H1 (cell line): ENCODE results near the gene GABRR2. TPM values are rescaled to one million over a fixed set of nuclear protein-coding genes. Genes with fewer than 3 reads are reported as not detected.

Experiments used
- CTCF ChIA-PET: fragments of 300-600 bp; sonication (Branson Sonifier 250); formaldehyde crosslinking; loops from one replicate; lab custom pipeline; 2021; ENCODE audit not compliant: partially characterized antibody; lab: Charles Lee
- POLR2A ChIA-PET: fragments of 300-600 bp; sonication (Branson Sonifier 250); formaldehyde crosslinking; loops from one replicate; lab custom pipeline; 2021; ENCODE audit warnings: inconsistent platforms; ENCODE audit not compliant: partially characterized antibody; lab: Charles Lee
- DNase-seq, 2 experiments: peaks; one replicate each; pipeline versions ENCODE4 v3.0.0 to v3.0.0-alpha.2; 2010 to 2022; ENCODE audit warnings: low spot score in 2 of 2, low read depth in 1 of 2, mixed read lengths in 1 of 2
- FAIRE-seq: peaks from 2 replicates; lab custom pipeline; 2011; peaks lifted over from hg19 to GRCh38; lab: Jason Lieb, UNC
- H2AFZ ChIP-seq: 2 replicates; pipeline ENCODE4 v1.8.1; 2012; ENCODE audit warnings: low read length, inconsistent platforms
- H2AK5ac ChIP-seq: 2 replicates; pipeline ENCODE4 v1.6.1; 2013; ENCODE audit warnings: low read depth, low read length
- H2BK120ac ChIP-seq: replicated peaks from 2 replicates; pipeline ENCODE3; 2013; ENCODE audit warnings: low read depth, low read length, inconsistent platforms
- H2BK12ac ChIP-seq: 2 replicates; pipeline ENCODE4 v1.6.1; 2013; ENCODE audit warnings: low read depth, low read length
- H2BK15ac ChIP-seq: 2 replicates; pipeline ENCODE4 v1.6.1; 2013; ENCODE audit warnings: low read length
- H2BK20ac ChIP-seq: 2 replicates; pipeline ENCODE4 v1.6.1; 2013; ENCODE audit warnings: low read length
- H2BK5ac ChIP-seq: 2 replicates; pipeline ENCODE4 v1.6.1; 2013; ENCODE audit warnings: low read depth, low read length
- H3K14ac ChIP-seq: 2 replicates; pipeline ENCODE4 v1.6.1; 2013; ENCODE audit warnings: inconsistent platforms; ENCODE audit not compliant: insufficient read length
- H3K18ac ChIP-seq: 2 replicates; pipeline ENCODE4 v1.6.1; 2013; ENCODE audit warnings: low read length; ENCODE audit errors: extremely low read depth
- H3K23ac ChIP-seq: 2 replicates; pipeline ENCODE4 v1.6.1; 2013; ENCODE audit warnings: inconsistent platforms; ENCODE audit not compliant: insufficient read length
- H3K23me2 ChIP-seq: 2 replicates; pipeline ENCODE4 v1.6.1; 2013; ENCODE audit warnings: low read depth, low read length
- H3K27ac ChIP-seq: 2 replicates; pipeline ENCODE4 v1.6.1; 2011; ENCODE audit warnings: low read depth, low read length, inconsistent platforms
- H3K27me3 ChIP-seq, 4 experiments: replicated peaks in 1 of 4; 1 replicate in 1 of 4; 2 replicates in 3 of 4; pipeline versions ENCODE4 v1.6.1 to v1.8.1; 2011 to 2013; ENCODE audit warnings: low read length in 3 of 4, mild to moderate bottlenecking in 3 of 4, inconsistent platforms in 2 of 4, mixed read lengths in 2 of 4, moderate library complexity in 1 of 4; ENCODE audit not compliant: control insufficient read depth in 3 of 4, insufficient read depth in 3 of 4; ENCODE audit errors: extremely low read depth in 1 of 4
- H3K36me3 ChIP-seq, 4 experiments: 2 replicates each; pipeline versions ENCODE4 v1.6.1 to v1.8.1; 2011 to 2013; ENCODE audit warnings: mild to moderate bottlenecking in 4 of 4, low read length in 3 of 4, moderate library complexity in 2 of 4, control low read depth in 1 of 4, inconsistent platforms in 1 of 4; ENCODE audit not compliant: insufficient read depth in 4 of 4, control insufficient read depth in 2 of 4
- H3K4ac ChIP-seq: replicated peaks from 2 replicates; pipeline ENCODE3; 2013; ENCODE audit warnings: low read length, low read depth, mixed read lengths, inconsistent platforms; ENCODE audit not compliant: insufficient read length
- H3K4me1 ChIP-seq, 4 experiments: replicated peaks in 1 of 4; 1 replicate in 1 of 4; 2 replicates in 3 of 4; pipeline versions ENCODE4 v1.6.1 to v1.8.1; 2011 to 2013; ENCODE audit warnings: low read length in 3 of 4, inconsistent platforms in 2 of 4, mixed read lengths in 1 of 4; ENCODE audit not compliant: insufficient read depth in 4 of 4, control insufficient read depth in 3 of 4
- H3K4me2 ChIP-seq, 2 experiments: 2 replicates each; pipeline versions ENCODE4 v1.6.1 to v1.8.1; 2011 to 2013; ENCODE audit warnings: low read depth in 2 of 2, low read length in 2 of 2, control low read depth in 1 of 2, inconsistent platforms in 1 of 2, mild to moderate bottlenecking in 1 of 2; ENCODE audit not compliant: insufficient read depth in 1 of 2
- H3K4me3 ChIP-seq, 4 experiments: fragments of 200-600, 300-600 bp in 1 of 4; sonication (generic), shearing (Covaris generic), sonication (Bioruptor Twin) in 1 of 4; 2 replicates each; pipeline versions ENCODE4 v1.5.1 to v1.8.1; 2011 to 2016; ENCODE audit warnings: low read length in 4 of 4, low read depth in 3 of 4, control low read depth in 2 of 4, inconsistent platforms in 2 of 4, mild to moderate bottlenecking in 2 of 4, mixed read lengths in 1 of 4, moderate library complexity in 1 of 4; ENCODE audit not compliant: insufficient read depth in 2 of 4; ENCODE audit errors: extremely low read depth in 1 of 4
- H3K56ac ChIP-seq: replicated peaks from 2 replicates; pipeline ENCODE3; 2013; ENCODE audit warnings: low read depth, mild to moderate bottlenecking, mixed read lengths, low read length, inconsistent platforms; ENCODE audit not compliant: insufficient read length
- H3K79me1 ChIP-seq: 2 replicates; pipeline ENCODE4 v1.6.1; 2013; ENCODE audit warnings: low read depth, low read length, control low read depth
- H3K79me2 ChIP-seq, 2 experiments: 2 replicates each; pipeline versions ENCODE4 v1.6.1 to v1.8.1; 2012 to 2013; ENCODE audit warnings: low read length in 2 of 2, mild to moderate bottlenecking in 2 of 2, inconsistent platforms in 1 of 2; ENCODE audit not compliant: insufficient read depth in 2 of 2, control insufficient read depth in 1 of 2
- H3K9ac ChIP-seq, 4 experiments: replicated peaks in 1 of 4; 1 replicate in 1 of 4; 2 replicates in 3 of 4; pipeline versions ENCODE4 v1.6.1 to v1.8.1; 2011 to 2013; ENCODE audit warnings: low read depth in 3 of 4, low read length in 3 of 4, control low read depth in 2 of 4, mild to moderate bottlenecking in 2 of 4, moderate library complexity in 2 of 4, inconsistent platforms in 1 of 4; ENCODE audit errors: extremely low read depth in 1 of 4
- H3K9me3 ChIP-seq, 2 experiments: 2 replicates each; pipeline versions ENCODE4 v1.6.1 to v1.8.1; 2012 to 2013; ENCODE audit warnings: mild to moderate bottlenecking in 2 of 2, moderate library complexity in 2 of 2, control low read depth in 1 of 2, inconsistent platforms in 1 of 2, low read depth in 1 of 2, low read length in 1 of 2, mixed read lengths in 1 of 2; ENCODE audit not compliant: insufficient read depth in 2 of 2
- H4K20me1 ChIP-seq, 2 experiments: replicated peaks in 1 of 2; 2 replicates each; pipeline versions ENCODE3 to v1.8.1; 2011 to 2013; ENCODE audit warnings: inconsistent platforms in 2 of 2, low read length in 2 of 2, mild to moderate bottlenecking in 1 of 2; ENCODE audit not compliant: insufficient read depth in 2 of 2, control insufficient read depth in 1 of 2
- H4K5ac ChIP-seq: 2 replicates; pipeline ENCODE4 v1.6.1; 2013; ENCODE audit warnings: low read length, low read depth, mixed read lengths, inconsistent platforms; ENCODE audit not compliant: insufficient read length
- H4K8ac ChIP-seq: 2 replicates; pipeline ENCODE4 v1.8.0; 2013; ENCODE audit warnings: mild to moderate bottlenecking, moderate library complexity, low read length, inconsistent platforms; ENCODE audit not compliant: insufficient read depth; ENCODE audit errors: extremely low read depth
- H4K91ac ChIP-seq: replicated peaks from 2 replicates; pipeline ENCODE3; 2013; ENCODE audit warnings: low read length, mixed read lengths, inconsistent platforms; ENCODE audit not compliant: insufficient read length
- BCL11A ChIP-seq, 2 experiments: IDR thresholded peaks; one replicate each; pipeline ENCODE4 v1.6.1; 2011; ENCODE audit warnings: low read depth in 2 of 2, low read length in 2 of 2, mild to moderate bottlenecking in 2 of 2
- CBX5 ChIP-seq: fragments of 300-800, 300-1000 bp; sonication (generic); IDR thresholded peaks from 2 replicates; pipeline ENCODE4 v1.7.1; 2016; ENCODE audit warnings: antibody characterized with exemption, low read length, low read depth
- CEBPB ChIP-seq: IDR thresholded peaks from 2 replicates; pipeline ENCODE4 v1.6.1; 2012; ENCODE audit warnings: low read depth, low read length
- CHD2 ChIP-seq: IDR thresholded peaks from 2 replicates; pipeline ENCODE4 v1.6.1; 2012; ENCODE audit warnings: low read length, improper control_type of control experiment
- CREB1 ChIP-seq: IDR thresholded peaks from 2 replicates; pipeline ENCODE4 v1.6.1; 2012; ENCODE audit warnings: inconsistent platforms
- EP300 ChIP-seq, 2 experiments: IDR thresholded peaks; 1 replicate in 1 of 2; 2 replicates in 1 of 2; pipeline ENCODE4 v1.6.1; 2011 to 2012; ENCODE audit warnings: low read depth in 2 of 2, low read length in 2 of 2, mild to moderate bottlenecking in 2 of 2, borderline replicate concordance in 1 of 2, inconsistent platforms in 1 of 2, moderate library complexity in 1 of 2
- FOSL1 ChIP-seq: IDR thresholded peaks from 2 replicates; pipeline ENCODE4 v1.6.1; 2011; ENCODE audit warnings: mild to moderate bottlenecking, low read depth, low read length, moderate library complexity; ENCODE audit not compliant: insufficient read depth
- GTF2F1 ChIP-seq: IDR thresholded peaks from 2 replicates; pipeline ENCODE4 v1.6.1; 2012; ENCODE audit warnings: low read depth, low read length, improper control_type of control experiment, borderline replicate concordance
- HDAC6 ChIP-seq: IDR thresholded peaks from one replicate; pipeline ENCODE4 v1.7.1; 2012; ENCODE audit warnings: low read depth, mild to moderate bottlenecking, inconsistent platforms, low read length, moderate library complexity
- KDM4A ChIP-seq: IDR thresholded peaks from one replicate; pipeline ENCODE4 v1.7.1; 2012; ENCODE audit warnings: low read depth, mild to moderate bottlenecking, moderate library complexity, low read length, inconsistent platforms; ENCODE audit not compliant: severe bottlenecking
- POLR2A ChIP-seq, 2 experiments: IDR thresholded peaks; 1 replicate in 1 of 2; 2 replicates in 1 of 2; pipeline ENCODE4 v1.6.1; 2011; ENCODE audit warnings: low read depth in 2 of 2, low read length in 2 of 2, mild to moderate bottlenecking in 2 of 2; ENCODE audit errors: control extremely low read depth in 1 of 2
- POLR2AphosphoS5 ChIP-seq: IDR thresholded peaks from 2 replicates; pipeline ENCODE4 v1.6.1; 2011; ENCODE audit warnings: low read depth, low read length
- SUZ12 ChIP-seq: fragments of 200-600 bp; sonication (generic); IDR thresholded peaks from 2 replicates; pipeline ENCODE4 v1.6.1; 2012; ENCODE audit warnings: mild to moderate bottlenecking, inconsistent platforms, low read length, moderate library complexity, mixed read lengths
- TBP ChIP-seq: IDR thresholded peaks from 2 replicates; pipeline ENCODE4 v1.6.1; 2011; ENCODE audit warnings: low read depth, low read length, improper control_type of control experiment
- TCF12 ChIP-seq: IDR thresholded peaks from 2 replicates; pipeline ENCODE4 v1.6.1; 2011; ENCODE audit warnings: low read depth, mild to moderate bottlenecking, low read length
- YY1 ChIP-seq: IDR thresholded peaks from 2 replicates; pipeline ENCODE4 v1.6.1; 2011; ENCODE audit warnings: low read depth, mild to moderate bottlenecking, low read length
- WGBS, 2 experiments: shearing (Covaris generic) in 1 of 2; methylation state at CpG; one replicate each; pipeline versions ENCODE4 v1.1.6 to v1.1.7; 2013 to 2015; ENCODE audit warnings: low lambda C conversion rate in 2 of 2, mixed read lengths in 2 of 2, inconsistent platforms in 1 of 2, low coverage in 1 of 2, missing lambda C conversion rate in 1 of 2; ENCODE audit not compliant: insufficient replicate concordance in 2 of 2, insufficient coverage in 1 of 2, insufficient read length in 1 of 2; ENCODE audit errors: extremely low coverage in 1 of 2, missing lambda C conversion rate in 1 of 2; 5-methylcytosine and 5-hydroxymethylcytosine counted together
- polyA plus RNA-seq, 7 experiments: library from polyadenylated mRNA; depleted of rRNA in 3 of 7; stranded (reverse) in 5 of 7; unstranded in 2 of 7; fragments of >200 nt in 5 of 7; fragments of 200-250 nt in 2 of 7; gene quantifications; 1 replicate in 5 of 7; 2 replicates in 1 of 7; 4 replicates in 1 of 7; pipeline versions ENCODE4 v1.2.1 to v1.2.3, GENCODE V29; 2011 to 2013; ENCODE audit warnings: missing spikeins in 2 of 7, mixed read lengths in 2 of 7
- total RNA-seq: library from RNA; stranded (reverse); fragmentation: NEBNext Ultra II Directional; extraction: Animal tissue kit (Norgen Biotek cat#: 25700); gene quantifications from 2 replicates; pipeline ENCODE4 v1.2.1, GENCODE V29; 2021

The GABRR2 gene
- total and polyA plus RNA-seq, 2 of the 8 experiments (the other 6 are each of a cell fraction or from before 2014, with no cell fraction given): not detected

DNA sequence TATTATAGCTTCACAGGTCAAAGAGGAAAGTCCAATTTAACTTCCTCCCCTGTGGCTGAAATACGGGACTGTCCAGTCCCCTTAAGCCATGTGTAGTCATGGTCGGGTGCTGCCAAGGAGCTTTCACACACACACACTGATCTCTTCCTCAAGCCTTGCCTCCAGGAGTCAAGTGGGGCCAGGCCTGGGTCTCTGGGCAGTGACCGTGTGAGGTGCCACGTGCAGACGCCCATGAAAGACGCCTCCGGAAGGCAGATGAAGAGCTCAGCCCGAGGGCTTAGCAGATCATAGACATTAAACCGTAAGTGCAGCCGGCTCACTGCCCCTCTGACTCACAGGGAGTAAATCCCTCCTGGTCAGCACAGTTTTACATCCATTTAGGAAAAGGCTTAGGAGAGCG is 4.2 kb downstream of the GABRR2 start:
- ChIA-PET CTCF (interaction anchor here (0.7 to 6.6 kb wide), 42 partner anchors 9 to 339 kb away, joined by 3 to 133 read pairs (median 6); partner anchors contain the start of gene UBE2J1), POLR2A (interaction anchor here (0.9 to 1.6 kb wide), 3 partner anchors 41 to 188 kb away, joined by 3 to 6 read pairs (median 3); partner anchors contain the start of gene UBE2J1)
- H3K56ac ChIP-seq: no peak overlapping the region
- H4K20me1 ChIP-seq: no peaks in the 10 kb centered on the region
- H2AFZ ChIP-seq: no peak overlapping the region
- no peak overlapping the region for H4K5ac ChIP-seq
- no peak overlapping the region for H3K9ac ChIP-seq
- H2BK20ac ChIP-seq: no peak overlapping the region
- no peak overlapping the region for H2BK120ac ChIP-seq
- H3K4me3 ChIP-seq: no peak overlapping the region
- DNase-seq: no peak
- H3K79me1 ChIP-seq: no peaks in the 10 kb centered on the region
- H3K4me2 ChIP-seq: no peak overlapping the region
- WGBS, 2 experiments: 81% methylated on average over 11 of the region's 11 CpGs; no CpG with 5 or more reads in 1 of the 2 experiments
- H3K14ac ChIP-seq: no peak overlapping the region
- H3K27ac ChIP-seq: no peak overlapping the region
- no peaks in the 10 kb centered on the region for H3K27me3 ChIP-seq
- H2BK12ac ChIP-seq: no peak overlapping the region
- H2AK5ac ChIP-seq: no peak overlapping the region
- TF ChIP-seq KDM4A (no peak), POLR2AphosphoS5 (no peak), POLR2A (IDR thresholded peaks at IDR 0.05; ENCODE audit: control extremely low read depth in 1 of 2, low read depth in 2 of 2, low read length in 2 of 2) (no peak), CBX5 (no peak), YY1 (no peak), FOSL1 (no peak), EP300 (IDR thresholded peaks at IDR 0.05; ENCODE audit: borderline replicate concordance in 1 of 2, low read depth in 2 of 2, low read length in 2 of 2) (no peak), CHD2 (no peak), GTF2F1 (no peak), TCF12 (no peak), TBP (no peak), CEBPB (no peak), HDAC6 (no peak), SUZ12 (no peak), CREB1 (no peak), BCL11A (IDR thresholded peaks at IDR 0.05; ENCODE audit: low read depth in 2 of 2, low read length in 2 of 2) (no peak)
- no peaks in the 10 kb centered on the region for H3K36me3 ChIP-seq
- no peak overlapping the region for H3K18ac ChIP-seq
- H4K8ac ChIP-seq: no peak overlapping the region
- H2BK15ac ChIP-seq: no peak overlapping the region
- peaks cover 0 to 3% (median 0%) of the 10 kb centered on the region in 4 experiments; a peak in 3 of 7 replicates for H3K4me1 ChIP-seq
- H2BK5ac ChIP-seq: no peak overlapping the region
- H3K4ac ChIP-seq: no peak overlapping the region
- no peaks in the 10 kb centered on the region for H3K9me3 ChIP-seq
- H3K23me2 ChIP-seq: no peaks in the 10 kb centered on the region
- FAIRE-seq: no peak
- H3K23ac ChIP-seq: no peak overlapping the region
- H4K91ac ChIP-seq: no peak overlapping the region
- no peaks in the 10 kb centered on the region for H3K79me2 ChIP-seq
